Left cardiac atrium (tissue), 4 donors: ENCODE measurements around the gene FAM13C. TPM values are rescaled to one million over a fixed set of nuclear protein-coding genes. Genes with fewer than 3 reads are reported as not detected.
"Not testable (repeated sequence)": the region's sequence is repeated elsewhere in the genome, so short reads cannot be mapped to it uniquely, and the experiment has no call there.

ENCODE experiments used
- ATAC-seq, 2 donors: fragments of 200-7000 bp; cut with Tn5 transposase; one replicate each; pipeline ENCODE4 v1.9.1; 2020; ENCODE audit warnings: mild to moderate bottlenecking in 2 of 2, moderate library complexity in 2 of 2
- DNase-seq: peaks from one replicate; pipeline ENCODE4 v3.0.0-alpha.2; 2020
- intact Hi-C, 2 donors: fragments of 100-400 bp; cut with DNase I; formaldehyde crosslinking; loops; one replicate each; pipeline versions ENCODE4 v1.14.1 to v1.15.1; 2022 to 2023
- long read RNA-seq: library from polyadenylated mRNA; unstranded; transcript quantifications from one replicate; pipeline ENCODE4 v2.0.0, GENCODE V29; 2021
- total RNA-seq, 2 donors: library from RNA; stranded (reverse); fragmentation: NEBNext Ultra II Directional; extraction: Animal tissue kit (Norgen Biotek cat#: 25700); gene quantifications; one replicate each; pipeline ENCODE4 v1.2.1, GENCODE V29; 2021
- donor health status: DM: no; HTN: yes; CAD: no.
- donor health status: DM: no; HTN: yes; CAD: no; lungs with severe emphysema.
- donor health status: DM: yes; HTN: yes; CAD: no.
- donor health status: Dilated cardiomyopathy.

FAM13C gene
- total RNA-seq: 10 to 100 TPM in 1 of 2 donors, 1 to 10 TPM in 1; 4.6 to 11.9 TPM
- long read RNA-seq, partial matches to known transcripts: 0 of 2 reads
- long read RNA-seq, other reads (novel, unspliced or antisense): 1 of 2 reads

DNA sequence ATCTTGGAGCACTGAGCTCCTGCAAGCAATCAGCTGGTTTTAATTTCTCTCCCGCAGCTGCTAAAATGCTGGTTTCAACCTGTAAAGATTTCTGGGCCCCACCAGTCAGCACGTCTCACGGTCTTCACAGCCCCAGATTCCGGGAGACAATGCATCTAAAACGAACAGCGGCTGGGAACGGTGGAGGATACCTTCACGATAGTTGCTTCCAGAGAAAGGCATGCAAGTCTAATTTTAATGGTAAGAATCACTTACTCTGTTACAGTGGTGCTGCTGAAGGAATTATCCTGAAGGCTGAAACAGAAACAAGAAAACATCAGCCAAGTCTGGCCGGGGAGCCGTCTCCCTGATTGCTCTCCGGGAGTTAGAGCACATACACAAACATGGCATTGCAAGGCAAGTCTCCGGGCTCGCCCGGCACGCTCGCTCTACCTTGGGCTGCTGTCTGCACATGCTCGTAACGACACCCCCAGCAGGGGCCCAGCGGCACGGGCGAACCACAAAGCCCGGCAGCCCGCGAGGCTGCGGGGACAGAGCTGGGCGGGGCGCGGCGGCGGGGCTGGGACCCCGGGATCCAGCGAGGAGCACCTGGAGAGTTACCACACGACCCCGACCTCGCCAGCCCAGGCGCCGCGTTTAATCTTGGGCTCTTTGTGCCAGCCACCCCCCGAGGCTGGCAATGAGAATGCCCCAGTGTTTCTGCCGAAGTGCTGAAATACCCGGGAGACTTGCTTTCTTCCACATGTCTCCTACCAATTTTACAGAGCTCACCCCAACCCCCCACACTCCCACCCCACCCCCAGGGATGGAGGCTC is at the start of gene FAM13C:
Gene FAM13C (minus strand): TSS at position 406 of the 815 bp plus-strand sequence. CDS start 89 bp downstream, at position 317.
- intact Hi-C loops: no loop called here
- DNase-seq (peak; percentile 75), ATAC-seq (peak; percentile 84 to 89)

DNA sequence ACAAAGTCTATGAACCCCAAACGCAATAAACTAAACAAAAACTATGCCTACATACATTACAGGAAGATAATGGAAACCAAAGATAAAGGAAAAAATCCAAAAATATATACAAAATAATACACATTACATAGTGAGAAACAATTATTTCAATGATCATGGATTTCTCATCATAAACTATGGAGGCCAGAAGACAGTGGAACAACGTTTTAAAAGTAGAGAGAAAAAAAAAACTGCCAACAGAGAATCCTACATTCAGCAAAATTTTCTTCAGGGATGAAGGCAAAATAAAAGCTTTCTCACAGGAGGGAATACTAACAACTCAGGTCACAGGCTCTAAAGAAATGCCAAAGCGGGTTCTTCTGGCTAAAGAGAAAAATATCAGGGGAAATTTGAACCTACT is 42.9 kb upstream of the FAM13C start:
- ATAC-seq (no peak), DNase-seq (no peak)
- intact Hi-C loops: no loop called here

DNA sequence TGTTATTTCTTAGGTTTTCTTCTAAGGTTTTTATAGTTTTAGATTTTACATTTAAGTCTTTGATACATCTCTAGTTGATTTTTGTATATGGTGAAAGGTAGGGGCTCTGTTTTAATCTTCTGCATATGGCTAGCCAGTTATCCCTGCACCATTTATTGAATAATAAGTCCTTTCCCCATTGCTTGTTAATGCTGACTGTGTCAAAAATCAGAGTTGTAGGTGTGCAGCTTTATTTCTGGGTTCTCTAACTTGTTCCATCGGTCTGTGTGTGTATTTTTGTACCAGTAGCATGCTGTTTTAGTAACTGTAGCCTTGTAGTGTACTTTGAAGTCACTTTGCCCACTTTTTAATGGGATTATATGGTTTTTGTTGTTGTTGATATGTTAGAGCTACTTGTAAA is 37.9 kb upstream of the FAM13C start:
- intact Hi-C loops: no loop called here
- DNase-seq: no peak

DNA sequence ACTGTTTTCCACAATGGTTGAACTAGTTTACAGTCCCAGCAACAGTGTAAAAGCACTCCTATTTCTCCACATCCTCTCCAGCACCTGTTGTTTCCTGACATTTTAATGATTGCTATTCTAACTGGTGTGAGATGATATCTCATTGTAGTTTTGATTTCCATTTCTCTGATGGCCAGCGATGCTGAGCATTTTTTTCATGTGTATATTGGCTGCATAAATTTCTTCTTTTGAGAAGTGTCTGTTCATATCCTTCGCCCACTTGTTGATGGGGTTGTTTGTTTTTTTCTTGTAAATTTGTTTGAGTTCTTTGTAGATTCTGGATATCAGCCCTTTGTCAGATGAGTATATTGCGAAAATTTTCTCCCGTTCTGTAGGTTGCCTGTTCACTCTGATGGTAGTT is 37.0 kb upstream of the FAM13C start:
- intact Hi-C loops, DNase-seq: not testable (repeated sequence)

More for the DNA sequence above, 37.9 kb upstream of the FAM13C start:
- ATAC-seq: no peak

DNA sequence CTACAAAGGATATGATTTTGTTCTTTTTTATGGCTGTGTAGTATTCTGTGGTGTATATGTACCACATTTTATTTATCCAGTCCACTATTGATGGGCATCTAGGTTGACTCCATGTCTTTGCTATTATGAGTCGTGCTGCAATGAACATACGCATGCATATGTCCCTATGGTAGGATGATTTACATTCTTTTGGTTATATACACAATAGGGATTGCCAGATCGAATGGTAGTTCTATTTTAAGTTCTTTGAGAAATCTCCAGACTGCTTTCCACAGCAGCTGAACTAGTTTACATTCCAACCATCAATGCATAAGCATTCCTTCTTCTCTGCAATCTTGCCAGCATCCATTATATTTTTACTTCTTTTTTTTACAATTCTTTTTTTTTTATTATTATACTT is 35.6 kb upstream of the FAM13C start:
- DNase-seq: no peak
- no peak for ATAC-seq
- intact Hi-C loops: no loop called here

More for the DNA sequence above, 37.0 kb upstream of the FAM13C start:
- ATAC-seq: not testable (repeated sequence)

DNA sequence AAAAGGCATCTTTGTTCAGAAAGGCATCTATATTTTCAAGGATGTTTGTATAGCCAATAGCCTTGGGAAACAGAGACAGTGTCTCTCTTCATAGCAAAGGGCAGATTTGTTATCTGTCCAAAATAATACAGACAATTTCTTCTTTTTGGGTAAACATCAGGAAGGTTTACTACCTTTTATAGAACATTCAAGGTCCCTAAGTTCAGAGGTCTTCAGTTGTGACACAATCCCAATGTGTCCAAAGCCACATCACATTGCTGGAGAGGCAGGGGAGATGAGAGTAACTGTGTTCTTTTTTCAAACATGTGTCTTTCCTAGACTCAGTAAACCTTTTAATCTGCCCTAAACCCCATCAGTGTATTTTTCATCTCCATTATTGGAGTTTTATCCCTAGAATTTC is 33.6 kb upstream of the FAM13C start:
- intact Hi-C loops: no loop called here
- ATAC-seq (no peak), DNase-seq (no peak)

DNA sequence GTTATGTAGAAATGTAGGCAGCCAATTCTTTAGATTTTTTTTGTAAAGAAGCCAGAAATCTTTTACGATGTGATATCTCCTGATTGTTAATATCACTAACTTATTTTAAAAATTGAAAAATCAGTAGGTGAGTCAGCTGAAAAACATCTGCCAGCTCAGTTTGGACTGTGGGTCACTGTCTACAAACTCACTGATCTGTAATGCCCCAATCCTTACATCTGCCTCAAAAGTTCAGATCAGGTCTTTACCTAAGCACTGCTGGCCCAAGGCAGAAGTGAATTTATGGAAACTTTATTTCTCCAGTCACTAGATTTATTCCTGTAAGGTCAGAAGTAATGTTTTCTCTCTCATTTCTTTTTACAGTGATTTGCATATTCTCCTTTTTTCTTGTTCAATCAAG is 31.0 kb upstream of the FAM13C start:
- DNase-seq (no peak), ATAC-seq (no peak)
- intact Hi-C loops: no loop called here

DNA sequence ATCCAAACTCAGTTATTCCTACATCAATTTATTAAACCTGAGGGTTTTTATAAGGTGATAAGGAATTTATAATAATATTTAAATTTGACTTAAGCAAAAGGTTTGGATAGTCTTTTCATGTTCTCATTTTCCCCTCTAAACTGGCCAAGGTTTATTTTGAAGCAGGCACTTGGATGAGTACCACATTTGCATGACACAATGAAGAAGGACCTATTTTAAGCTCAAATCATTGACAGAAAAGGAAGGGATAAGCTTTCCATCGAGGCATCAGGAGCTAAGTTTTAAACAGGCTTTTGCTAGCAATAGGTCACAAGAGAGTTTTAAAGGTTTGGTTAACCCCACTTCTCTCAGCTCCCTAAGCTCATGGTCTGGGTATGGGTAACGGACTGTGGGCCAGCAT is 28.7 kb upstream of the FAM13C start:
- DNase-seq (no peak), ATAC-seq (no peak)
- intact Hi-C loops: no loop called here

DNA sequence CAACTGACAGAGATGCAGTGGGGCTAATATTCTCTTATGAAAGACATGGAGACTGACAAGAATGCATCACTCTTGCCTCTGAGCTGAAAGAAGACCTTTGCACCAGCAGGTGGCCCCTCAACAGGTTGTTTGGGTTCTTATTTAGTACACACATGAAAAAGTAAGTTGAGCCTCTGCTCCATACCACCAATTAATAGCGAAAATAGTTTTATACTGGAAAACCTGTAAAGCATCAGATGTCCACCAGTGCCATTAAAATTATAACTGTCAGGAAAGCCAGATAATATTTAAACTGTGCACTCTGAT is 26.3 kb upstream of the FAM13C start:
- intact Hi-C loops: no loop called here
- DNase-seq: no peak
- ATAC-seq: no peak

DNA sequence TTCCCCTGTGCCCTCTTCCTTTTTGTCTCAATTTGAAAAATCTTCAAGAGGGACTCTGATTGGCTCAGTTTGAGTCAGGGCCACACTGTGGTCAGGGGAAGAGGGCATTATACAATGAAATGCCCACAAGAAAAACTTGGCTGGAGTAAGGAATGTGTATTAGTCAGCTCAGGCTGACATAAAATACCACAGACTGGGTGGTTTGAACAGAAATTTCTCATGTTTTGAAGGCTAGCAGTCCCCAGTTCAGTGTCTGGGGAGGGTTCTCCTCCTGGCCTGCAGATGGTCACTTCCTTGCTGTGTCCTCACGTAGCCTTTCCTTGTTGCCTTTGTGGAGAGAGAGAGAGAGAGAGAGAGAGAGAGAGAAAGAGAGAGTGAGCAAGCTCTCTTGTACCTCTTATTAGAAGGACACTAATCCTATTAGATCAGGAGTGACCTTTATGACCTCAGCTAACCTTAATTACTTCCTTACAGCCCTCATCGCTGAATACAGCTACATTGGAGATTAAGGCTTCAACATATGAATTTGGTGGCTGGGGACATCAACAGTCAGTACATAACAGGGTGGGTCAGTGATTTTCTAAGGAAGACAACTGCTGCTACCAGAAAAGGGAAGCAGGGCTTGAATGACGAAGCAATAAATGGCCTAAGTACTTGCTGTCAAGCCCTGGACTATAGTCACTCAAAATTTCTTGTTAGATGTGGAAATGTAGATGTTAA is 25.8 kb upstream of the FAM13C start:
- peak; percentile 53 to 78 for ATAC-seq
- intact Hi-C loops: no loop called here
- no peak for DNase-seq

DNA sequence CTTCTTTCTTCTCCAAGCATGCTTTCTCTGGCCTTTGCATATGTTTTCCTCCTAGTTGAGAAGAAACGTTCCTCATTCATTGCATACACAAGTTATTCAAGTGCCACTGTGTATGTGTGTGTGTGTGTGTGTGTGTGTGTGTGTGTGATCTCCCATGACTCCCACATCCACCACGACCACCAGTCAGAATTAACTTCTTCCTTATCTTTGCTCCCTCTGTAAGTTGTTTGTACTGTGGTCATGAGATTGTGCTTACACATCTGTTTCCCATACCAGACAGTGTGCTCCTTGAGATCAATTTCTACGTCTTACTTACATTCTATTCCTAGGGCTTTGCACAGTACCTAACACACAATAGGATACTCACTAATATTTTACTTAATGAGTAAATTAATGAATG is 22.4 kb upstream of the FAM13C start:
- intact Hi-C loops: no loop called here
- no peak for ATAC-seq
- no peak for DNase-seq

DNA sequence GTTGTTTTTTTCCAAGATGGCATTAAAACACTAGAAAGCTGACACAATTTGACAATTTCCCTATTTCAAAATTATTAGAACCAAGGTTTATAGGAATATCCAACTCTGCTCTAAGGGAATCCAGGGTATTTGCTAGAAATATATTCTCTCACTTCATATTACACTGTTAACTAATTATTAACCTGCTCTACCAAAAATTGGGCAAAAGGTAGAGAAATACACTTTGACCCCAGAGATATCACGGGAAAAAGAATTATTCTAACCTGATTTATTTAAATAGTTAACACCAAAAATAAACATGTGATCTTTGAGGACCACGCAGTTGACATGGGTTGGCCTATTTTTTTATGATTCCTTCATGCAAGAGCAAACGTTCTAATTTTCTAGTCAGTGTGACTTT is 21.6 kb upstream of the FAM13C start:
- no peak for ATAC-seq
- no peak for DNase-seq
- intact Hi-C loops: no loop called here

DNA sequence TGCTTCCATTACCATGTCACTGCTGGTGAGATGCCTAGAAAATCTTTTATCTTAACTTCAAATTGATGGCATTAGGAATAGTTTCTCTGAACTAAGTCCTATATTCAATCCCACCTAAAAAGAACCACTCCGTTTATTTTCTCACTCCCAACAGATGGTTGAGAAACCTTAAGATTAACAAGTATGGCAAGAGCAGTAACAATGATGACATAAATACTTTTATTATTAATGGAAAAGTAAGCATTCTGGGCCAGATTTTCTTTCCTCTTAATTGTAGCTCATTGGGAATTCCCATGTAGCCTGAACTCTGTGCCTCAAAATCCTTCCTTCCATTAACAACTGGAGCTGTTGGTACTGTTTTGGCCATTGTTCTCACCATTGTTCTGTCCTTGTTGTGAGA is 21.1 kb upstream of the FAM13C start:
- intact Hi-C loops: no loop called here
- ATAC-seq (peak in 1 of 2 donors; percentile 24), DNase-seq (no peak)

DNA sequence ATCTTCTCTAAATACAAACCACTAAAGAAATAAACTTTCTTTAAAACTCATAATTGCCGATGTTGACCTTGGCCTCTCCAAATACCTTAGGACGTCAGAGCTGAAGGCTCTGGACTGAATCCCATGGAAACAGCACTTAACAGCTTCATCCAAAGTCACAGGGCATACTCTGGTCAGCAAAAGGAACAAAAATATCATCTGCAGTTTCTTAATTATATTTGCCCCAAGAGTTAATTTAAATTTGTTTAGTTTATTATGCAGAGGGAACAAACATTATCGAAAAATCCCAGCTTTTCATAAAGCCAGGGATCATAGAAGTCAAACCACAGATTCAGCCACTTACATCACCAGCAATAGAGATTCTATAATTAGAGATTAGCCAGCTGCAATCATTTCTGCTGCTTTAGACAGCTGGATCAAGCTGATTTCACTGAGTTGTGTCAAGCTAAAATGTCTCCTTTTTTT is 20.5 kb upstream of the FAM13C start:
- DNase-seq (no peak), ATAC-seq (peak; percentile 81 to 86)

DNA sequence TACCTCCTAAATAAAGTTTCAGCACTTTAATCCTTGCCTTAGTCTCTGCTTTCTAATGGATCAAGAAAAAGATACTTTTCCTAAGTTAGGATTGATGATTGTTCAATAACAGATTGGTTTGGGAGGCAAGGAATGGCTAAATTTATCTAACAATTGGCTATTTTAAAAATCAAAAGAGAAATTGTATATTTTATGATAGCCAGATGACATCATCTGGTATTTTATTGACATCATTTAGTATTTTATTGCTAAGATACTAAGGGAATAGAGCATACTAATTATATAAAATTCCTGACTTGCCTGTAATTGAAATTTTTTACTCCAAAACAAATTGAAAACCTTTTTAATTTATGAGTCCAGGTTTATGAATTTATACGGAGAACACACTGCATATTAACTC is 19.3 kb upstream of the FAM13C start:
- ATAC-seq (no peak), DNase-seq (no peak)
- intact Hi-C loops: no loop called here

More for the DNA sequence above, 20.5 kb upstream of the FAM13C start:
- intact Hi-C loops: no loop called here

DNA sequence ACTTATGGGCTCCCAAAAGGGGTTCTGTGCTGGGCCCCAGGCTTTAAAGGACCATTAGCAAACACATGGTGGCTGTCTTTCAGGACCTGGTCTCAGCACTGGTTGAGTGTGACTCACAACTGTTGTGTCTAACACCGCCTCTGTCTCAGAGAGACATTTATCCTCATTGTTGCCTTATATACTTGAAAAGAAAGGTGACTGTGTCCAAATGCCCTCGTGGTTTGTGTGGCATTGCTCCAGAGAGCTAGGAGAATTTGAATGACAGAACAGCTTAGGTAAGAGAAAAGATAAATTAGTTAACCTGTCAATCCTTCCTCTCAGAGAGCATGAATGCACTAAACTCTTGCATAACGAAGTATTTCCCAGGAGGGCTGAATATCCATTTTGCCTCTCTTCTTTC is 14.5 kb upstream of the FAM13C start:
- no peak for DNase-seq
- intact Hi-C loops: no loop called here
- no peak for ATAC-seq

DNA sequence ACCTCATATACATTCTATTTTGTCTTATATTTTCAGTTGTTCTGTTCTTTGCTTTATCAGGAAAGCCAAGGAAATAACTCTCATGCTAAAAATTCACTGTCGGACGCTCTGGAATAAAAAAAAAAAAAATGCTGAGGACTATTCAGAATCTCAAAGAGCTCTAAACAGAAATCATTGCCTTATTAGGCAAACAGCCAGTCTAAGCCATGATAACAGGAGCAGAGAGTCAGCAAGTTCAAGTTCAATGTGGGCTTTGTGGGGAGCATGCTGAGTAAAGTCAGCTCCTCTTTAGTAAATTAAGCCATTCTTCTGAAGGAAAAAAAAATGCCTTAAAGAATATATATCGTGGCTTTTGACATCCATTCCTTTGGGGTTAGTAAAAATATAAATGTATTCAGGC is 13.6 kb upstream of the FAM13C start:
- no peak for DNase-seq
- intact Hi-C loops: no loop called here
- ATAC-seq: no peak

DNA sequence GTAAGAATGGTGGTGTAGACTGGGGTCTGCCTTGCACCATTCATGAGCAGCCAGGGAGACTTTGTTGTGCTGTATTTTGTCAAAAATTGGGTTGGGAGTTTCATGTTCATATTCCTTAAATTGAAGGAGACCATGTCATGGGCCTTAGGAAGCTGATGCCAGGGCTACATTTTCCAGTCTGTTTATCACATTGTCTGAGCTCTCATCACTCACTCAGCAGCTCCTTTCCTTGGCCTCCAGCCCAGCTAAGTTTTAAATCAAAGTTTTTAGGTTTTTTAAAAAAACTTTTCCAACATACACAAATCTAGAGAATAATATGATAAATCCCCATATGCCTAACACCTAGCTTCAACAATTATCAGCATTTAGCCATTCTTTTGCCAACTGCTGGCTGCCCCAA is 12.6 kb upstream of the FAM13C start:
- DNase-seq (no peak), ATAC-seq (no peak)
- intact Hi-C loops: no loop called here

DNA sequence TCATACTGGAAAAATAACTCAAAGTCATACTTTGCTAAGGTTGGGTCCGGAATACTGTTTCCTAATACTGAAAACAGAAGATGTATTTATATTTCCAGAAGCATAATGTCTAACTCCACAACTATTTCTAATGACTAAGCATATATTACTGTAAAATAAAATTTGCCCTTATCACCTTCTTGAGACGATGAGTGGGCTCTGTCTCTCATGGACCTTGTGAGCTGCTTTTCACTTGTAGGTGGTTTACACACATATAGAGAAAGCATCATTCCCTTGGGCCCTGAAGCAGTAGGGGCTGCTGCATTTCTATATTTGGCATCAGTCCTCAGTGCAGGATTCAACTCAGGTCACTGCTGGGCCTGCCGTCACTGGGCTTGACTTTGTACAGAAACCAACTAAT is 10.7 kb upstream of the FAM13C start:
- intact Hi-C loops: no loop called here
- ATAC-seq (peak in 1 of 2 donors; percentile 27), DNase-seq (no peak)

DNA sequence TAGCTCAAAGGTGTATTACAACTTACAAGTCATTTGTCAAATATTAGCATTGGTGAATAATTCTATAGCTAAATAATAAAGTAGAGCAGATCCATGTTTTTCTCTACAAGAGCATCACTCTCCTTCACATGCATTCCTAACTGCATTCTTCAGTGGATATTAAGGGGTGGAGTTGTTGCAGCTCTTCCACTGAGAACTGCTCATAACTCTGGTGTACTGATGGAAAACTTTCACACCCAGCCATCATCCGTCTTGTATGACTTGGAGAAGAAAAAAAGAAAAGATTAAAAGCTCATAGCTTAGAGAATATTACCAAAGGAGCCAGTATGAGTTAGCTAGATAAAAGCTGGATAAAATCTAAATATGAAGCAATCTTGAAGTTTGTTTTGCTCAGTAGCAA is 10.2 kb upstream of the FAM13C start:
- intact Hi-C loops: no loop called here
- peak in 1 of 2 donors; percentile 78 for ATAC-seq
- DNase-seq: no peak

DNA sequence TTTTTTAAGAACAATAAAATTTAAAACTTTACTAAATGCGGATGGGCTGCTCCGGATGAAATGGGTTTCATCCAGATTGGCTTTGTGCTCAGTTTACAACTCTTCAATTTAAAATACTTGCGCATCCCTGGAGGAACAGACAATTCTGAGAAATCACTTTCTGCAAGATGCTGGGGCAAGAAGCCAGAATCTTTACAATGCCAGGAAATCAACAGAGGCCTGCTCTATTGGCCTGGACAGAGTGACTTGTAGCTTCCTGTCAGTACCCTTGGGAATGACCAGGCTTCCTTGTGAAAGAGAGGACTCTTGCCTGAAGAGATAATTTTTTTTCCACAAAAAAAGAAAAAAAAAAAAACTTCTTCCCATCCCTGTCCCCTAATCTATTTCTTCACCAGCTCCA is 3.9 kb upstream of the FAM13C start:
- intact Hi-C loops: no loop called here
- DNase-seq (peak; percentile 44), ATAC-seq (peak; percentile 52 to 76)
